ENCODE measurements around the gene MBD3.
A peak's percentile ranks its signal among the peaks of the same experiment; 100 is the strongest.

MBD3 gene

GRCh38 chr19:1634938-1635243 lies 42.2 kb upstream of the MBD3 start:
- Histone ChIP-seq H2BK5ac (ENCODE audit: low read length) (no peak overlapping the region), H3K4me2 (ENCODE audit: insufficient read depth, low read length, poor library complexity, severe bottlenecking) (no peak overlapping the region), H3K9ac (ENCODE audit: low read depth, low read length, poor library complexity) (no peak overlapping the region), H3K23ac (ENCODE audit: low read depth, low read length, poor library complexity) (no peak overlapping the region), H3K4me1 (ENCODE audit: control insufficient read depth in 2 of 2, insufficient read depth in 1 of 2, low read depth in 1 of 2, low read length in 2 of 2) (no peaks in the 10 kb centered on the region), H4K8ac (ENCODE audit: low read depth, low read length) (no peak overlapping the region), H2AK5ac (ENCODE audit: low read depth, low read length) (no peak overlapping the region), H3K9me3 (replicated peaks in 1 of 2; ENCODE audit: control insufficient read depth in 2 of 2, insufficient read depth in 1 of 2, low read depth in 1 of 2, low read length in 2 of 2) (peaks cover 5 to 12% of the 10 kb centered on the region in 2 donors), H3K27me3 (ENCODE audit: control insufficient read depth in 3 of 3, insufficient read depth in 3 of 3, low read depth in 1 of 3, low read length in 3 of 3) (no peaks in the 10 kb centered on the region), H2AFZ (ENCODE audit: low read length) (no peak overlapping the region), H3K4me3 (ENCODE audit: low read length in 2 of 2) (no peak overlapping the region), H3K18ac (ENCODE audit: low read length) (no peak overlapping the region), H4K91ac (ENCODE audit: low read depth, low read length, poor library complexity) (no peak overlapping the region), H3K79me1 (ENCODE audit: low read depth, low read length) (peaks cover 48% of the 10 kb centered on the region), H3K27ac (replicated peaks; ENCODE audit: low read length) (no peak overlapping the region), H2BK120ac (ENCODE audit: low read depth, low read length) (no peak overlapping the region), H3K36me3 (replicated peaks in 1 of 2; ENCODE audit: control insufficient read depth in 2 of 2, insufficient read depth in 2 of 2, low read length in 2 of 2) (peaks cover 57 to 98% of the 10 kb centered on the region in 2 donors), H3K4ac (ENCODE audit: low read length) (no peak overlapping the region), H2BK12ac (ENCODE audit: low read length) (no peak overlapping the region), H2BK15ac (ENCODE audit: low read length) (no peak overlapping the region), H3K14ac (ENCODE audit: low read length) (no peak overlapping the region)
- WGBS, 2 donors (ENCODE audit: extremely low coverage in 2 of 2, insufficient read length in 2 of 2, insufficient replicate concordance in 1 of 2): no CpG with 5 or more reads among the region's 5 CpGs
- DNase-seq (ENCODE audit: low spot score): no peak

DNA sequence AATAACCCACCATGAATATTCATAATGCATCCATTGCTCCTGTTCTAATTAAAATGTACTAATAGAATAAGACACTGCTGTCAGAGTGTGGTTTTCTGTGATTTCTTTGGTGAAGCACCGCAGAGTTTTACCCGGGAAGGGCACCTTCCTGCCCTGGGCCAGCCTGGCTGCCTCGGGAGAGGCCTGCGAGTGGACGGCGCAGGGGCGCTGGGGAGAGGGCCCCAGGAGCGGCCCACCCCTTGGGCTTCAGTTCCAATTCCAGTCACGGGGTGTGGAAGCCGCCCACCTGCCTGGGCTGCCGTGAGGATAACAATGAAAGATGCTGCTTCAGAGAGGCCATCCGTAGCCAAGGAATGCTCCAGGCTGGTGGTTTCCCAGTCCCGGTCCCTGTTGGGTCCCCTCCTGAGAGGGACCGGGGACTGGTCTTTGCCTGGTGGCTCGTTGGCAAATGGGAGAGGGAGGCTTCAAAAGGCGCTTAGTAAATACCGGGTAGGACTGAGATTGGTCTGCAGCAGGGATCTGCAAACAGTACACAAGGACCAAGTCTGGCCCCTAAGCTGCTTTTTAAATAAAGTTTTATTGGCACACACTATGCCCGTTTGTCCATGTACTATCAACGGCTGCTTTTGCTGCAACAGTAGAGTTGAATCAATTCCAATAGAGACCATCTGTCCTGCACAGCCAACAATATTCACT lies 41.7 kb upstream of the MBD3 start:
- Histone ChIP-seq H3K4ac (ENCODE audit: low read length) (no peak overlapping the region), H4K91ac (ENCODE audit: low read depth, low read length, poor library complexity) (no peak overlapping the region), H2BK5ac (ENCODE audit: low read length) (no peak overlapping the region), H3K27me3 (ENCODE audit: control insufficient read depth in 3 of 3, insufficient read depth in 3 of 3, low read depth in 1 of 3, low read length in 3 of 3) (no peaks in the 10 kb centered on the region), H2BK120ac (ENCODE audit: low read depth, low read length) (no peak overlapping the region), H2BK15ac (ENCODE audit: low read length) (no peak overlapping the region), H3K4me1 (ENCODE audit: control insufficient read depth in 2 of 2, insufficient read depth in 1 of 2, low read depth in 1 of 2, low read length in 2 of 2) (no peaks in the 10 kb centered on the region), H3K9ac (ENCODE audit: low read depth, low read length, poor library complexity) (no peak overlapping the region), H3K27ac (replicated peaks; ENCODE audit: low read length) (no peak overlapping the region), H3K36me3 (replicated peaks in 1 of 2; ENCODE audit: control insufficient read depth in 2 of 2, insufficient read depth in 2 of 2, low read length in 2 of 2) (peaks cover 56 to 95% of the 10 kb centered on the region in 2 donors), H3K4me2 (ENCODE audit: insufficient read depth, low read length, poor library complexity, severe bottlenecking) (no peak overlapping the region), H3K4me3 (ENCODE audit: low read length in 2 of 2) (no peak overlapping the region), H3K9me3 (replicated peaks in 1 of 2; ENCODE audit: control insufficient read depth in 2 of 2, insufficient read depth in 1 of 2, low read depth in 1 of 2, low read length in 2 of 2) (peaks cover 5 to 12% of the 10 kb centered on the region in 2 donors), H2BK12ac (ENCODE audit: low read length) (no peak overlapping the region), H2AFZ (ENCODE audit: low read length) (no peak overlapping the region), H4K8ac (ENCODE audit: low read depth, low read length) (no peak overlapping the region), H3K18ac (ENCODE audit: low read length) (no peak overlapping the region), H2AK5ac (ENCODE audit: low read depth, low read length) (no peak overlapping the region), H3K14ac (ENCODE audit: low read length) (no peak overlapping the region), H3K23ac (ENCODE audit: low read depth, low read length, poor library complexity) (no peak overlapping the region), H3K79me1 (ENCODE audit: low read depth, low read length) (peaks cover 50% of the 10 kb centered on the region)
- no CpG with 5 or more reads among the region's 19 CpGs for WGBS, 2 donors (ENCODE audit: extremely low coverage in 2 of 2, insufficient read length in 2 of 2, insufficient replicate concordance in 1 of 2)
- no peak for DNase-seq (ENCODE audit: low spot score)

GRCh38 chr19:1633269-1633826 lies 40.7 kb upstream of the MBD3 start:
- no peak overlapping the region for H3K27ac ChIP-seq (replicated peaks; ENCODE audit: low read length)

DNA sequence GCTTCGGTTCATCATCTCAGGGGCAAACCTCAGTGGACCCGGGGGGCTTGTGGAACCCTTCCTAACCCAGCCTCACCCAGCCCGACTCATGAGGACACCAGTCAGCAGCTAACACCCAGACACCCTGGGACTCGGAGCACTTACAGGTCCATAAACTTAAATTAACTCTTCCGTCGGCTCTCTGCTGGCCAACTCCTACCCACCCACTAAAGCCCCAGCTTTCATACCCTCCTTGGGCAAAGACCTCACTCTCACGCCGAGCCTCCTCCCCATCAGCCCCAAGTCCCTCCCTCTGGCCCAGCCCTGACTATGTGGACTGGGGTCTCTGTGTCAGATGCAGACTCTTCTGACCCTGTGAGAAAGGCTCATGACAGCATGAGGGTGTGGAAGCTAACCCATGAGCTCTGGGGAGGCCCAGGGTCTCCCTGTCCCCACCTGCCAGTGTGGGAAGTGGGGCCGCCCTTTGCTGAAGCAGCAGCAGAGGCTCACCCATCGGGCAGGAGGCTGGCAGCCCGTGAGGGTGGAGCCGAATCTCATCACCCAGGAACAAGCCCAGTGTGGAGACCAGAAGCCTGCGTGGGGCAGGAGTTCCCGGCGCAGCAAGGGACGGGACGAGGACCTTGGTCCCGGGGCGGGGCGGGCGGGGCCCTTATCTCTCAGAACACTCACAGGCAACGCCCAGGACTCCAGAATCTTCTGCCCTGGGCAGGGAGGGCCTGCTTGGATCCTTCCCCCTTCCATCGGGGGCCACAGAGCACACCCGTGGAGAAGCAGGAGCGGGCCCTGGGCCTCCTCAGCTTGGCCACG lies 40.0 kb upstream of the MBD3 start:
- Histone ChIP-seq H3K27me3 (ENCODE audit: control insufficient read depth in 3 of 3, insufficient read depth in 3 of 3, low read depth in 1 of 3, low read length in 3 of 3) (no peaks in the 10 kb centered on the region), H3K4me3 (ENCODE audit: low read length in 2 of 2) (no peak overlapping the region), H2AFZ (ENCODE audit: low read length) (no peak overlapping the region), H3K4me2 (ENCODE audit: insufficient read depth, low read length, poor library complexity, severe bottlenecking) (no peak overlapping the region), H3K79me1 (ENCODE audit: low read depth, low read length) (peaks cover 52% of the 10 kb centered on the region), H3K9ac (ENCODE audit: low read depth, low read length, poor library complexity) (no peak overlapping the region), H4K91ac (ENCODE audit: low read depth, low read length, poor library complexity) (no peak overlapping the region), H2AK5ac (ENCODE audit: low read depth, low read length) (no peak overlapping the region), H3K4me1 (ENCODE audit: control insufficient read depth in 2 of 2, insufficient read depth in 1 of 2, low read depth in 1 of 2, low read length in 2 of 2) (no peaks in the 10 kb centered on the region), H3K9me3 (replicated peaks in 1 of 2; ENCODE audit: control insufficient read depth in 2 of 2, insufficient read depth in 1 of 2, low read depth in 1 of 2, low read length in 2 of 2) (peaks cover 5 to 12% of the 10 kb centered on the region in 2 donors), H2BK120ac (ENCODE audit: low read depth, low read length) (no peak overlapping the region), H3K23ac (ENCODE audit: low read depth, low read length, poor library complexity) (peak overlapping the region; percentile 55), H3K4ac (ENCODE audit: low read length) (no peak overlapping the region), H4K8ac (ENCODE audit: low read depth, low read length) (no peak overlapping the region), H3K14ac (ENCODE audit: low read length) (no peak overlapping the region), H2BK5ac (ENCODE audit: low read length) (peak overlapping the region; percentile 39), H2BK15ac (ENCODE audit: low read length) (no peak overlapping the region), H3K36me3 (replicated peaks in 1 of 2; ENCODE audit: control insufficient read depth in 2 of 2, insufficient read depth in 2 of 2, low read length in 2 of 2) (peaks cover 44 to 78% of the 10 kb centered on the region in 2 donors), H2BK12ac (ENCODE audit: low read length) (no peak overlapping the region), H3K27ac (replicated peaks; ENCODE audit: low read length) (no peak overlapping the region), H3K18ac (ENCODE audit: low read length) (no peak overlapping the region)
- WGBS, 2 donors (ENCODE audit: extremely low coverage in 2 of 2, insufficient read length in 2 of 2, insufficient replicate concordance in 1 of 2): no CpG with 5 or more reads among the region's 26 CpGs
- DNase-seq (ENCODE audit: low spot score): no peak

More at GRCh38 chr19:1633269-1633826, 40.7 kb upstream of the MBD3 start:
- Histone ChIP-seq H3K23ac (ENCODE audit: low read depth, low read length, poor library complexity) (peak overlapping the region; percentile 55), H3K36me3 (replicated peaks in 1 of 2; ENCODE audit: control insufficient read depth in 2 of 2, insufficient read depth in 2 of 2, low read length in 2 of 2) (peaks cover 47 to 85% of the 10 kb centered on the region in 2 donors), H2BK12ac (ENCODE audit: low read length) (no peak overlapping the region), H2BK5ac (ENCODE audit: low read length) (peak overlapping the region; percentile 39), H3K9ac (ENCODE audit: low read depth, low read length, poor library complexity) (no peak overlapping the region), H2AK5ac (ENCODE audit: low read depth, low read length) (no peak overlapping the region), H4K8ac (ENCODE audit: low read depth, low read length) (no peak overlapping the region), H2BK120ac (ENCODE audit: low read depth, low read length) (no peak overlapping the region), H3K18ac (ENCODE audit: low read length) (no peak overlapping the region), H3K4me3 (ENCODE audit: low read length in 2 of 2) (no peak overlapping the region), H2AFZ (ENCODE audit: low read length) (no peak overlapping the region), H3K9me3 (replicated peaks in 1 of 2; ENCODE audit: control insufficient read depth in 2 of 2, insufficient read depth in 1 of 2, low read depth in 1 of 2, low read length in 2 of 2) (peaks cover 5 to 12% of the 10 kb centered on the region in 2 donors), H4K91ac (ENCODE audit: low read depth, low read length, poor library complexity) (no peak overlapping the region), H3K14ac (ENCODE audit: low read length) (no peak overlapping the region), H3K4me1 (ENCODE audit: control insufficient read depth in 2 of 2, insufficient read depth in 1 of 2, low read depth in 1 of 2, low read length in 2 of 2) (no peaks in the 10 kb centered on the region), H3K4me2 (ENCODE audit: insufficient read depth, low read length, poor library complexity, severe bottlenecking) (no peak overlapping the region), H3K79me1 (ENCODE audit: low read depth, low read length) (peaks cover 52% of the 10 kb centered on the region), H2BK15ac (ENCODE audit: low read length) (no peak overlapping the region), H3K27me3 (ENCODE audit: control insufficient read depth in 3 of 3, insufficient read depth in 3 of 3, low read depth in 1 of 3, low read length in 3 of 3) (no peaks in the 10 kb centered on the region), H3K4ac (ENCODE audit: low read length) (no peak overlapping the region)
- DNase-seq (ENCODE audit: low spot score): no peak
- no CpG with 5 or more reads among the region's 11 CpGs for WGBS, 2 donors (ENCODE audit: extremely low coverage in 2 of 2, insufficient read length in 2 of 2, insufficient replicate concordance in 1 of 2)

All from neuronal stem cell (in vitro differentiated cells).